Effector memory CD4-positive, alpha-beta T cell (primary cell): ENCODE data around the gene CFAP54.

Experiments used
- DNase-seq, 3 donors: peaks; one replicate each; pipeline ENCODE4 v3.0.0-alpha.2; 2020
- H3K27ac ChIP-seq: 2 replicates; pipeline ENCODE4 v1.7.0; 2013; ENCODE audit warnings: mild to moderate bottlenecking, low read length, moderate library complexity; ENCODE audit not compliant: insufficient read depth, poor library complexity, severe bottlenecking
- H3K27me3 ChIP-seq: replicated peaks from 2 replicates; pipeline ENCODE4 v1.7.0; 2013; ENCODE audit warnings: mild to moderate bottlenecking, low read length; ENCODE audit not compliant: insufficient read depth, control insufficient read depth, poor library complexity, severe bottlenecking
- H3K36me3 ChIP-seq: 2 replicates; pipeline ENCODE4 v1.7.0; 2013; ENCODE audit warnings: mild to moderate bottlenecking, low read length, moderate library complexity; ENCODE audit not compliant: control insufficient read depth, insufficient read depth
- H3K4me1 ChIP-seq: 2 replicates; pipeline ENCODE4 v1.7.0; 2013; ENCODE audit warnings: low read length, mild to moderate bottlenecking; ENCODE audit not compliant: control insufficient read depth, insufficient read depth, poor library complexity, severe bottlenecking
- H3K4me3 ChIP-seq: 2 replicates; pipeline ENCODE4 v1.7.0; 2013; ENCODE audit warnings: low read length, low read depth, mild to moderate bottlenecking; ENCODE audit not compliant: insufficient read depth, poor library complexity, severe bottlenecking
- H3K9me3 ChIP-seq: 2 replicates; pipeline ENCODE4 v1.7.0; 2013; ENCODE audit warnings: mild to moderate bottlenecking, low read length, moderate library complexity; ENCODE audit not compliant: control insufficient read depth

The CFAP54 gene

GRCh38 chr12:96605684-96606083, 116.3 kb downstream of the CFAP54 start:
- H3K4me3 ChIP-seq: no peak overlapping the region
- no peaks in the 10 kb centered on the region for H3K27me3 ChIP-seq
- no peak for DNase-seq
- no peaks in the 10 kb centered on the region for H3K4me1 ChIP-seq
- no peak overlapping the region for H3K27ac ChIP-seq
- no peaks in the 10 kb centered on the region for H3K36me3 ChIP-seq
- H3K9me3 ChIP-seq: no peaks in the 10 kb centered on the region

GRCh38 chr12:96606134-96606533, 116.8 kb downstream of the CFAP54 start:
- DNase-seq: no peak
- no peaks in the 10 kb centered on the region for H3K36me3 ChIP-seq
- H3K27ac ChIP-seq: no peak overlapping the region
- no peaks in the 10 kb centered on the region for H3K9me3 ChIP-seq
- H3K4me1 ChIP-seq: no peaks in the 10 kb centered on the region
- H3K27me3 ChIP-seq: no peaks in the 10 kb centered on the region
- H3K4me3 ChIP-seq: no peak overlapping the region

GRCh38 chr12:96606644-96607043, 117.3 kb downstream of the CFAP54 start:
- H3K27me3 ChIP-seq: no peaks in the 10 kb centered on the region
- H3K4me1 ChIP-seq: no peaks in the 10 kb centered on the region
- H3K27ac ChIP-seq: no peak overlapping the region
- no peak for DNase-seq
- H3K4me3 ChIP-seq: no peak overlapping the region
- no peaks in the 10 kb centered on the region for H3K9me3 ChIP-seq
- no peaks in the 10 kb centered on the region for H3K36me3 ChIP-seq

GRCh38 chr12:96617178-96617577, 127.8 kb downstream of the CFAP54 start:
- H3K9me3 ChIP-seq: no peaks in the 10 kb centered on the region
- no peak overlapping the region for H3K4me3 ChIP-seq
- no peaks in the 10 kb centered on the region for H3K36me3 ChIP-seq
- no peaks in the 10 kb centered on the region for H3K4me1 ChIP-seq
- no peaks in the 10 kb centered on the region for H3K27me3 ChIP-seq
- DNase-seq: no peak
- H3K27ac ChIP-seq: no peak overlapping the region

GRCh38 chr12:96623155-96623554, 133.8 kb downstream of the CFAP54 start:
- no peak for DNase-seq
- Histone ChIP-seq H3K4me3 (no peak overlapping the region), H3K27me3 (no peaks in the 10 kb centered on the region), H3K9me3 (no peaks in the 10 kb centered on the region), H3K27ac (no peak overlapping the region), H3K4me1 (no peaks in the 10 kb centered on the region), H3K36me3 (no peaks in the 10 kb centered on the region)

- no peak for DNase-seq
- no peak overlapping the region for H3K4me3 ChIP-seq
These were observed 134.4 kb downstream of the CFAP54 start for GRCh38 chr12:96623656-96624217.

GRCh38 chr12:96635844-96636243, 146.5 kb downstream of the CFAP54 start:
- H3K27ac ChIP-seq: no peak overlapping the region
- H3K4me3 ChIP-seq: no peak overlapping the region
- no peaks in the 10 kb centered on the region for H3K27me3 ChIP-seq
- H3K9me3 ChIP-seq: no peaks in the 10 kb centered on the region
- no peak for DNase-seq
- H3K36me3 ChIP-seq: no peaks in the 10 kb centered on the region
- H3K4me1 ChIP-seq: no peaks in the 10 kb centered on the region

More at GRCh38 chr12:96623656-96624217, 134.4 kb downstream of the CFAP54 start:
- H3K4me1 ChIP-seq: no peaks in the 10 kb centered on the region
- H3K9me3 ChIP-seq: no peaks in the 10 kb centered on the region
- no peaks in the 10 kb centered on the region for H3K36me3 ChIP-seq
- H3K27me3 ChIP-seq: no peaks in the 10 kb centered on the region
- H3K27ac ChIP-seq: no peak overlapping the region

GRCh38 chr12:96636895-96637294, 147.5 kb downstream of the CFAP54 start:
- Histone ChIP-seq H3K4me3 (no peak overlapping the region), H3K27me3 (no peaks in the 10 kb centered on the region), H3K36me3 (no peaks in the 10 kb centered on the region), H3K27ac (no peak overlapping the region), H3K9me3 (no peaks in the 10 kb centered on the region), H3K4me1 (no peaks in the 10 kb centered on the region)
- DNase-seq: no peak

- no peak for DNase-seq
- no peak overlapping the region for H3K4me3 ChIP-seq
- H3K4me1 ChIP-seq: no peaks in the 10 kb centered on the region
- no peak overlapping the region for H3K27ac ChIP-seq
- no peaks in the 10 kb centered on the region for H3K9me3 ChIP-seq
- H3K36me3 ChIP-seq: no peaks in the 10 kb centered on the region
- no peaks in the 10 kb centered on the region for H3K27me3 ChIP-seq
These were observed 159.5 kb downstream of the CFAP54 start for GRCh38 chr12:96648923-96649322.

GRCh38 chr12:96652870-96653269, 163.5 kb downstream of the CFAP54 start:
- Histone ChIP-seq H3K4me1 (no peaks in the 10 kb centered on the region), H3K36me3 (no peaks in the 10 kb centered on the region), H3K27me3 (no peaks in the 10 kb centered on the region), H3K4me3 (no peak overlapping the region), H3K9me3 (no peaks in the 10 kb centered on the region), H3K27ac (no peak overlapping the region)
- no peak for DNase-seq
